ENCODE measurements around the gene CLDN5.

CLDN5 gene

GRCh38 chr22:19514831-19515565 lies 9.2 kb downstream of the CLDN5 start:
- H3K27me3 Mint-ChIP-seq (ENCODE audit: low read depth): no peaks in the 10 kb centered on the region
- peaks cover 4% of the 10 kb centered on the region for H3K9me3 Mint-ChIP-seq
- no peak for TF ChIP-seq CTCF (IDR thresholded peaks at IDR 0.05; ENCODE audit: unreplicated experiment in 3 of 3)
- peak overlapping the region in 2 of 3 experiments; percentile 26 to 67 for H3K27ac Mint-ChIP-seq
- no peak overlapping the region for H3K4me3 Mint-ChIP-seq
- peaks cover 11% of the 10 kb centered on the region for H3K4me1 Mint-ChIP-seq
- H3K36me3 Mint-ChIP-seq (ENCODE audit: low read depth): peaks cover 36% of the 10 kb centered on the region

GRCh38 chr22:19513823-19514222 lies 10.4 kb downstream of the CLDN5 start:
- Mint-ChIP-seq H3K27ac (no peak overlapping the region), H3K4me1 (peaks cover 10% of the 10 kb centered on the region), H3K27me3 (ENCODE audit: low read depth) (no peaks in the 10 kb centered on the region), H3K4me3 (no peak overlapping the region), H3K9me3 (peaks cover 4% of the 10 kb centered on the region), H3K36me3 (ENCODE audit: low read depth) (peaks cover 36% of the 10 kb centered on the region)
- no peak for TF ChIP-seq CTCF (IDR thresholded peaks at IDR 0.05; ENCODE audit: unreplicated experiment in 3 of 3)

GRCh38 chr22:19510919-19511341 lies 13.3 kb downstream of the CLDN5 start:
- TF ChIP-seq CTCF (IDR thresholded peaks at IDR 0.05; ENCODE audit: unreplicated experiment in 3 of 3): no peak
- no peaks in the 10 kb centered on the region for H3K27me3 Mint-ChIP-seq (ENCODE audit: low read depth)
- H3K27ac Mint-ChIP-seq: no peak overlapping the region
- no peak overlapping the region for H3K4me3 Mint-ChIP-seq
- peaks cover 4% of the 10 kb centered on the region for H3K9me3 Mint-ChIP-seq
- peaks cover 39% of the 10 kb centered on the region for H3K36me3 Mint-ChIP-seq (ENCODE audit: low read depth)
- peaks cover 5% of the 10 kb centered on the region for H3K4me1 Mint-ChIP-seq

- Mint-ChIP-seq H3K27me3 (ENCODE audit: low read depth) (no peaks in the 10 kb centered on the region), H3K9me3 (peaks cover 4% of the 10 kb centered on the region), H3K27ac (no peak overlapping the region), H3K4me3 (no peak overlapping the region), H3K36me3 (ENCODE audit: low read depth) (peaks cover 34% of the 10 kb centered on the region), H3K4me1 (peaks cover 5% of the 10 kb centered on the region)
- TF ChIP-seq CTCF (IDR thresholded peaks at IDR 0.05; ENCODE audit: unreplicated experiment in 3 of 3): no peak
Observed at GRCh38 chr22:19509923-19510322, 14.3 kb downstream of the CLDN5 start.

GRCh38 chr22:19509191-19509590 lies 15.0 kb downstream of the CLDN5 start:
- Mint-ChIP-seq H3K4me1 (no peaks in the 10 kb centered on the region), H3K27me3 (ENCODE audit: low read depth) (no peaks in the 10 kb centered on the region), H3K9me3 (peaks cover 4% of the 10 kb centered on the region), H3K27ac (no peak overlapping the region), H3K4me3 (no peak overlapping the region), H3K36me3 (ENCODE audit: low read depth) (peaks cover 28% of the 10 kb centered on the region)
- TF ChIP-seq CTCF (IDR thresholded peaks at IDR 0.05; ENCODE audit: unreplicated experiment in 3 of 3): no peak
